ENCODE data around the gene CASTOR1.
A peak's percentile ranks its signal among the peaks of the same experiment; 100 is the strongest.

CASTOR1 gene

DNA sequence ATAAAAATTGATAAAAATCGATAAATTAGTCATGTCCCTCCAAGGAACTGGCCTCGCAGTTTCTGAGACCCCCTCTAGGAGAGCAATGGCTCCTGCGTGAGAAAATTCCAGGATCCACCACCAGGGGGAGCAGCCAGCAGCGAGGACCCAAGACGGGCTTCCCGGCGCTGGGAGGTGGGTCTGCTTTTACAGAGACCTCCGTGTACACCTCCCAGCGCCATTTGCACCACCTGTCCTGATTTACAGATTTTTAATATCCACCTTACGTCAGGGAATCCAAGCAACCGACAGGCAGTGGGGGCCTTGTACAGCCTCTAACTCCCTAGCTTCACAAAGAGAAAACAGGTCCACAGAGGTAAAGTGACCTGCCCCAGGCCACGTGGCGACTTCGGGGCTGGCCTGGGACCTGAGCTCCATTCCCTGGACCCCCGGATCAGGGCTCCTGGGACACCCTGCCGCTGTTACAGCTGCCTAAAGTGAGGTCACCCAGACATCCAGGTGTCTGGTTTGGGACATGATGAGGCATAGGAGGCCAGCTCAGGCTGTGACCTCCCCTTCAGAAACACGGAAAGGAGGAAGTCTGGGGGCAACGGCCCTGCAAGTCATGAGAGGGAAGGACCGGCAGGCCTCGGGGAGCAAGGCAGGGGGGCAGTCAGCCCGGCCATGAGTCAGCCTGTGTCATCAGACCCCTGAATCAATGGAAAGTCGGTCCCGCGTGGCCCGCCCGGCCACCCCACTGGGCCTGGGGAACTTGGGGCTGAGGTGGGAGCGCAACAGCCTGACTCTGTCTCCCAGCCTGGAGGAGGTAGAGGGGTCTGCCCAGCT lies 26.2 kb downstream of the CASTOR1 start:
- DNase-seq = peak; percentile 88 to 90

- no peak for DNase-seq
Observed at GRCh38 chr22:30262112-30262511, 27.2 kb downstream of the CASTOR1 start.

DNA sequence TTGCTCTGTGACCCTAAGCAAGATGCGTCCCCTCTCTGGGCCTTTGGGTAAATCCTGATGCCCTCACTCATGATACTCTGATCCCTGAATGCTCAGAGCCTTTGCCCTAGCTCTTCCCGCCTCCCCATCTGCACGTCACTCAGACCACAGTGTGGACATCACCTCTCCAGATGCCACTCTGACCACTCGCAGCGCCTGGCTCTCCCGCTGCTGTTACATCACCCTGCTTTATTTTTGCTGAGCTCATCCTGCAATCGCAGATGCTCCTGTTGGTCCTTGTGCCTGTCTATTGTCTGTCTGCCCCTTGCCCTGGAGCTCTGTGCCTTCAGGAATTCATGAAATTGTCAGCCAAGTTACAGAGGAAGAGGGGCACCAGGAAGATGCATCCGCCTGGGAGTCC lies 28.2 kb downstream of the CASTOR1 start:
- DNase-seq = no peak

DNA sequence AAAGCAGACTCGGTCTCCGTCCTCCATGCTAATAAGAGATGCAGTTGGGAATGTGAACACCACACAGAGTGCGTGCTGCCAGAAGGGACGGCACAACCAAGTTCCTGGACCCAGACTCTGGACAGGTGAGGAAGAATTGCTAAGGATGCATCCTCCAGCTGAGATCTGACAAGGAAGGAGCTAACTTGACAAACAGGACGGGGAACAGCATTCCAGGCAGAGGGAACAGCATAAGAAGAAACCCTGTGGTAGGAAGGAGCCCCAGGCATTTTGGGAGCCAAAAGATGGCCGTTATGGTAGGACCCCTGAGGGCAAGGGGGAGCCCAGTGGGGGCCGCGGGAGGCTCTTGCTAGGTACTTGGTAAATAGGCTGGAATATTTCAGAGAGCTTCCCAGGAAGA lies 28.6 kb downstream of the CASTOR1 start:
- DNase-seq = no peak

DNA sequence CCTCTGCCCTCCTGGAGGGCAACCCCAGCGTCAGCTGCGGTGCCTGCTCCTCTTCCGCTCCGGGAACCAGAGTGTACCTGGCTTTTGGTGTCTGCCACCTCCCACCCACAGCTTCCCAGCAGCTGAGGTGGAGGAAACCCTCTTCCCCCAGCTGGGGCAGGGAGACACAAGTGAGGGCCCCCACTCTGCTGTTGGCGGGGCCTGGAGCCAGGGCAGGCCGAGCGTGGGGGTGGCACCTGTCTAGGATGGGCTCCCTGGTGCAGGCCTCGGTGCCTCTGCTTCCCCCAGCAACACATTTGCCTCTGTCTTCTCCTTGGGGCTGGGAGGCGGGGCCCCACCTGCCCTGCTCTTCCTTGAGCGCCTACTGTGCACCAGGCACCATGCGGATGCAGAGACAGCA lies 29.0 kb downstream of the CASTOR1 start:
- DNase-seq = no peak

DNA sequence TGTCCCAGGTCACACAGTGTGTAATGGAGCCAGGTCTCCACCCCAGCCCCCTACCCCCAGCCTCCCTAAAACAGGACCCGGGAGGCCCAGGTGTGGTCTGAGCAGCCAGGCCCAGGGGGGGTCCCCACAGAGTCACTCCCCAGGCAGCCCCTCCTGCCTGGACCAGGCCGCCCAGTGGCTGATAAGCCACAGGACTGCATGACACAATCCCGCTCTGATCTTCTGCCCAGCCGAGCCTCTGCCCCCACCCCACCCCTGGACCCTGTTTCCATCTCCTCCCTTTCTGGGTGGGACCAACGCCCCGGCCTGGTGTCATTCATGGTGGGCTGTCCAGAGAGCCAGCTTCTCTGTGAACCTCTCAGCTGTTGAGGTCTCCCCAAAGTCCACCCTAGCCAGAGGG lies 35.0 kb downstream of the CASTOR1 start:
- no peak for DNase-seq

GRCh38 chr22:30253205-30253852 lies 36.0 kb downstream of the CASTOR1 start:
- DNase-seq = no peak

DNA sequence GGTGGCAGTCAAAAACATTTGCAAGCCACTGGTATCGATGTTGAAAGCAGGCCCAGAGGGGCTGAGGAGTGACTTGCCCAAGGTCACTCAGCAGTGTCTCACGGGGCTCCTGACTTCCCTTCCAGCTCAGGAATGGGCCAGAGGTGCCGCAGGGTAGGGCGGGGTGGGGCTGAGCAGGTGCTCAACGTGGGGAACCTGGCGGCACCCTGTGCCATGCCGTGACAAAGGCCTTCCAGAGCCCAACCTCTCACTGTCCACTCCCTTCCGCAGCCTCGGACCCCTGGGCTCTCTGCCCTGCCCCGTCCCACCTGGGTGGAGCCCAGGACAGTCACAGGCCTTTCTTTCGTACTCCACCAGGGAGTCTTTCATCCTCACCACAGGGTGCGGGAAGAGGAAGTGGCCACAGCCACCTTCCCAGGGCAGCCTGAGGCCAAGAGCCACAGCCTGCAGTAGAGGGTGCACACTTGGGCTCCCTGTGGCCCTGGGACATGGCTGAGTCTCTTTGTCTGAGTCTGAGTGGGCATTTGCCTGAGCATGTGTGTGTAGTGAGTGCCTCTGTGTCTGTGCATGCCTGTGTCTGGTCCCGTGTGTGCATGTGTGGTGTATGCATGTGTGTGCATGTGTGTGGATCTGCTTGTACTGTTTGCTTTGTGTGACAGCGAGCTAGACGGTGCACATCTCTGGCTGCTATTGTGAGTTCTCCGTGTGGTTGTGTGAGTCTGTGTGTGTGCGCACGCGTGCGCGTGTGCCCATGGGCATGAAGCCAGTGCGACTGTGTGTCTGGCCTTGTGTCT lies 36.7 kb downstream of the CASTOR1 start:
- no peak for DNase-seq

GRCh38 chr22:30251711-30252110 lies 37.6 kb downstream of the CASTOR1 start:
- no peak for DNase-seq

DNA sequence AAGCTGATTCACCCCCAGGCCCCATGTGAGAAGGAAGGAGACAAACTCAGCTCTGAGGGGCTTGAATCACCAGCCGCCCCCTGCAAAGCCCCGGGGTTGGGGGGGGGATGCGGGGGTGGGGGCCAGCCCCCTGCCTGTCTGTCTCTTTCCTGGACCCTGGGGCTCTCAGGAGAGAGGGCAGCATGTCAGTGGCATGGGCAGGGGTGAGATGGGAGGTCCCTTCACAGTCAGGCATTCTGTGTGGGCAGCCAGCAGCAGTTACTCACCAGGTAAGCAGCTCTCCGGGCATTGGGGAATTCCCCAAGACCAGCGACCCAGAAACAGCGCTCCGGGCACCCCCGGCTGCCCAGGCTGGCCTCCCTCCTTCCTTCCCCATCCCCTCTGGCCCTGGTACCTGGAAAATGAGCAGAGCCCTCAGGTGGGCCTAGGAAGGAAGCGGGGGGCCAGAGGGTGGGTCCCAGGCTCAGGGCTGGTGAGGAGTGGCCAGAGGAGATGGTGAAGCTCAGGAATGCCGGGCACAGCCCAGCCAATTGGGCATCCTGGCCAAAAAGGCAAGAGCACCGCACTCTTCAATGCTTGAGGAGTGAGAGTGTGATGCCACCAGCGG lies 38.5 kb downstream of the CASTOR1 start:
- peak; percentile 66 to 75 for DNase-seq

- no peak for DNase-seq
Observed at GRCh38 chr22:30250039-30250565, 39.2 kb downstream of the CASTOR1 start.

- no peak for DNase-seq
Observed at GRCh38 chr22:30249049-30250038, 40.0 kb downstream of the CASTOR1 start.

DNA sequence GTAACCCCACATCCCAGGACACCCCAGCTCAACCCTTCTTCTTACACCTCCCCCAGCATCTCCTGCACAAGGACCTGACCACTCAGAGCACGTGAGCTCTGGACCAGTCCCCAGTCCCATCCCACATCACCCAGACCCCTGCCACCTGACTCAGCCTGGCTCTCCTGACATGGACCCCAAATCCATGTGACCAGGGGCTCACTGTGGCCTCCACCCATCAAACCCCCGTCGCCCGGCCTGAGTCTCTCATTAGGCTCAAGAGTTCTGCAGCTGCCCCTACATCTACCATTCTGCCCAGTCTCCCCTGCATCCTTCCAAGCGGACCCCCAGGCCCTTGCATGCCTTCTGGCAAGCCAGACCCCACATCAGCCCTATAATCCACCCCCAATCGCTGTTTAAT lies 40.8 kb downstream of the CASTOR1 start:
- no peak for DNase-seq

- no peak for DNase-seq
Observed at GRCh38 chr22:30247974-30248373, 41.3 kb downstream of the CASTOR1 start.

DNA sequence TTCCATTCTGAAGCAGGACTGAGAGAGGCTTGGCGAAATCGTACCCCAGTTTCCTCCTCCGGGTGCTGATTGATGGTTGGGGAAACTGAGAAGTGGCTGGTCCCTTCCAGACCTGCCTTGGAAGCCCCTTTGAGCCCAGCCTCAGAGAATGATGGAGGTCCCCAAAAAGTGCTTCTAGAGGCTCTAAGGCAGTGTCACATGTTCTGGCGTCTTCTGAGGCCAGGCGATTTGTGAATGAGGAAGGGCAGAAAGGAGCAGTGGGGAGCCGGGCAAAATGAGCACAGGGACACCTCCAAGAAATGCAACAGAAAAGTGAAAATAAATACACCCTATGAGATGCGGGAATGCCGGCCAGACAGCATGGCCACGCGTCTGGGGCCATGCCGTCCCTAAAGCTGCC lies 41.7 kb downstream of the CASTOR1 start:
- no peak for DNase-seq

DNA sequence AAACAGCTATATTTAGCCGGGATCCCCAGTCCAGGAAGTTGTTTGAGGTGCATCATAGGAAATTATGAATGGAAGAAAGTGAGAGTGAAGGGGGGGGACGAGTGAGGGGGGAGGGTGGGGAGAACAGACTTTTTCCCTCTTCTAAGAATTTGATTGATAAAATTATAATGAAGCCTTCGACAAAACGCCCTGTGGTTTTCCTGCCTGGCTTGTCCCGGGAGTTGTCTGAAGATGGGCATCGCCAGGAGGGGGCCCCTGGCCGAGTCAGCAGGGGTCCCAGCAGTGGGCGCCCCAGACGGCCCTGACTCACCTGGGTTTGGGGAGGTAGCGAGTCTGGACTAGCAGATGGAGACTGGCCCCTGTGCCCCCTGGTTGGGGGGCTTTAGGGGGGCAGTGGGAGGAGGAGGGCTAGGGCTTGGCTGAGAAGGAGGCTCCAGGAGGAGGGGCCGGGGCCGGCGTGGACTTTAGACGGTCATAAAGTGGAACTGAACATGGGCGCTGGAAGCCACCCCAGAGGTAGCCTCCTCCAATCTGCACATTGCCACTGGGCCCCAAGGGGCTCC lies 42.4 kb downstream of the CASTOR1 start:
- peak; percentile 43 to 54 for DNase-seq

- peak; percentile 62 to 68 for DNase-seq
Observed at GRCh38 chr22:30245985-30246813, 43.1 kb downstream of the CASTOR1 start, which contains the start of gene LIF. Gene LIF, minus strand, starts transcription at chr22:30246759. Its CDS starts 64 bp downstream, at chr22:30246695.

- peak; percentile 57 to 66 for DNase-seq
Observed at GRCh38 chr22:30245181-30245984, 43.9 kb downstream of the CASTOR1 start.

- no peak for DNase-seq
Observed at GRCh38 chr22:30244641-30245040, 44.7 kb downstream of the CASTOR1 start.

Data from activated CD4-positive, alpha-beta T cell treated with anti-CD3 and anti-CD28 coated beads, Interleukin-2, amount 50 U/mL, for 48 hours (primary cell).